ENCODE data around the gene ANTXR2. TPM values are rescaled to one million over a fixed set of nuclear protein-coding genes. Genes with fewer than 3 reads are reported as not detected.
A peak's percentile ranks its signal among the peaks of the same experiment; 100 is the strongest.

Gene ANTXR2
- total RNA-seq, 1 experiment from 2014 or later = 7.0 TPM

DNA sequence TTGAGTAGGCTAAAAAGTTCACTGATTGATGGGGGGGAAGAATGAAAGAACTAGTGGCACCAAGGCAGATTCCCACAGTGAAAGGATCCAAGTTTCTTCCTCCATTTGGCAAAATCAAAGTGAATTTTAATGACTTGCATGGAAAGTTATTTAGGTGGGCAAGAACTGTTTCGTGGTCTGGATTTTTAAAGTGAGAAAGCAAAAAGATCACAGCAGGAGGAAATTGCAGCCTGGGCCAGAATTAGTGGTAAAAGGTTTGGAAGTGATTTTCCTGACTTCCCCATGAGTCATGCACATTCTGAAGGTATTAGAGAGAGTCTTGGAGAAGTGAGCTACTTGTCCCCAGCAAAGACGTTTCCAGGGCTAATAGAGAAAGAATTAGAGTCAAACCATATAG is 207.8 kb downstream of the ANTXR2 start:
- BruUV-seq (replicated peaks) = no TSS peak
- POLR2A ChIA-PET (ENCODE audit: low non-redundant PET) = no interaction called here
- Histone ChIP-seq H3K27me3 (replicated peaks; ENCODE audit: insufficient read depth, low read depth, low read length, poor library complexity) (no peaks in the 10 kb centered on the region), H3K4me3 (ENCODE audit: low read depth, low read length, poor library complexity, severe bottlenecking) (no peak overlapping the region), H3K4me1 (ENCODE audit: insufficient read depth, low read length, poor library complexity, severe bottlenecking) (no peaks in the 10 kb centered on the region), H3K9me3 (ENCODE audit: low read depth, low read length, poor library complexity, severe bottlenecking) (no peaks in the 10 kb centered on the region), H3K27ac (ENCODE audit: low read depth, low read length, poor library complexity, severe bottlenecking) (no peak overlapping the region), H3K36me3 (ENCODE audit: insufficient read depth, low read length, poor library complexity, severe bottlenecking) (no peaks in the 10 kb centered on the region)
- peak; percentile 24 for DNase-seq (ENCODE audit: low spot score)
- intact Hi-C loops (cut with micrococcal nuclease; ENCODE audit: unreplicated experiment) = no loop called here
- CTCF ChIA-PET = no interaction called here
- TF ChIP-seq, protein P1, sequence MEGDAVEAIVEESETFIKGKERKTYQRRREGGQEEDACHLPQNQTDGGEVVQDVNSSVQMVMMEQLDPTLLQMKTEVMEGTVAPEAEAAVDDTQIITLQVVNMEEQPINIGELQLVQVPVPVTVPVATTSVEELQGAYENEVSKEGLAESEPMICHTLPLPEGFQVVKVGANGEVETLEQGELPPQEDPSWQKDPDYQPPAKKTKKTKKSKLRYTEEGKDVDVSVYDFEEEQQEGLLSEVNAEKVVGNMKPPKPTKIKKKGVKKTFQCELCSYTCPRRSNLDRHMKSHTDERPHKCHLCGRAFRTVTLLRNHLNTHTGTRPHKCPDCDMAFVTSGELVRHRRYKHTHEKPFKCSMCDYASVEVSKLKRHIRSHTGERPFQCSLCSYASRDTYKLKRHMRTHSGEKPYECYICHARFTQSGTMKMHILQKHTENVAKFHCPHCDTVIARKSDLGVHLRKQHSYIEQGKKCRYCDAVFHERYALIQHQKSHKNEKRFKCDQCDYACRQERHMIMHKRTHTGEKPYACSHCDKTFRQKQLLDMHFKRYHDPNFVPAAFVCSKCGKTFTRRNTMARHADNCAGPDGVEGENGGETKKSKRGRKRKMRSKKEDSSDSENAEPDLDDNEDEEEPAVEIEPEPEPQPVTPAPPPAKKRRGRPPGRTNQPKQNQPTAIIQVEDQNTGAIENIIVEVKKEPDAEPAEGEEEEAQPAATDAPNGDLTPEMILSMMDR (conservative IDR thresholded peaks at IDR 0.05; ENCODE audit: low read depth, low read length) = no peak
- TF ChIP-seq EZH2 (IDR thresholded peaks at IDR 0.05; ENCODE audit: borderline replicate concordance, low read depth, low read length, poor library complexity, severe bottlenecking) = no peak

DNA sequence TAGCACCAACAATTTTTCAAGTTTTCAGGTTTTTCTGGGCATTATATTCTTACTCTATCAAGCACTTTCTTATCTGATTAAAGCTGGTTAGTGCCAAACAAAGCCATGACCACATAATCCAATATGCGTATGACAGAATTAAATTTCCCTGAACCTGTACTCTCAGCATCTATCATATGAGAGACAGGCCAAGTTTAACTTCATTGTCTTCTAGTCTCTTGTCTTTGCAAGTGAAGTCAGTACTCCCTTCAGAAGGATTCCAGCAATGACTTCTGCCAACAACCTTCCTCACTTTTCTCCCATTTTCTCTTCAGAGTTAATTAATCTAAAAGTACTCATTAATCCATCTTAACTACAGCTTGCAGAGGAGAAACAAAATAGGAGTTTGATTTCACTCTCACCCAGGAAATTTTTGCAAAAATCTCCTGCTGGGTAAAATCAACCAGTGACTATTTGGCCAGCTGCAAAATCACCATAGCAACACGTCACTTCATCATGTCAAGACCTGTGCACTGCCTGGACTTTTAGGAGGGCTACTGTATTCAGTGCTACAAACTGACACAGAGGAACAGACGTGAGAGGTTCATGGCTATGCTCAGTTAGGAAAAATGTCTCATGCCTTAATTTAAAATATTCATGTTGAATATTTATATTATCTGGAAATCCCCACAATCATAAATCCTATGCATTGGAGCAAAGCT is 208.4 kb downstream of the ANTXR2 start:
- no peaks in the 10 kb centered on the region for H3K9me3 ChIP-seq (ENCODE audit: low read depth, low read length, poor library complexity, severe bottlenecking)
- no peak for DNase-seq (ENCODE audit: low spot score)
- CTCF ChIA-PET = no interaction called here
- no peak overlapping the region for H3K27ac ChIP-seq (ENCODE audit: low read depth, low read length, poor library complexity, severe bottlenecking)
- POLR2A ChIA-PET (ENCODE audit: low non-redundant PET) = no interaction called here
- intact Hi-C loops (cut with micrococcal nuclease; ENCODE audit: unreplicated experiment) = no loop called here
- H3K27me3 ChIP-seq (replicated peaks; ENCODE audit: insufficient read depth, low read depth, low read length, poor library complexity) = no peaks in the 10 kb centered on the region
- BruUV-seq (replicated peaks) = no TSS peak
- no peak overlapping the region for H3K4me3 ChIP-seq (ENCODE audit: low read depth, low read length, poor library complexity, severe bottlenecking)
- TF ChIP-seq EZH2 (IDR thresholded peaks at IDR 0.05; ENCODE audit: borderline replicate concordance, low read depth, low read length, poor library complexity, severe bottlenecking) = no peak
- TF ChIP-seq, protein P1 (conservative IDR thresholded peaks at IDR 0.05; ENCODE audit: low read depth, low read length) = no peak
- H3K36me3 ChIP-seq (ENCODE audit: insufficient read depth, low read length, poor library complexity, severe bottlenecking) = no peaks in the 10 kb centered on the region
- no peaks in the 10 kb centered on the region for H3K4me1 ChIP-seq (ENCODE audit: insufficient read depth, low read length, poor library complexity, severe bottlenecking)

GRCh38 chr4:79863333-79863732 is 209.7 kb downstream of the ANTXR2 start:
- Histone ChIP-seq H3K27ac (ENCODE audit: low read depth, low read length, poor library complexity, severe bottlenecking) (no peak overlapping the region), H3K4me3 (ENCODE audit: low read depth, low read length, poor library complexity, severe bottlenecking) (no peak overlapping the region), H3K9me3 (ENCODE audit: low read depth, low read length, poor library complexity, severe bottlenecking) (no peaks in the 10 kb centered on the region), H3K36me3 (ENCODE audit: insufficient read depth, low read length, poor library complexity, severe bottlenecking) (no peaks in the 10 kb centered on the region), H3K4me1 (ENCODE audit: insufficient read depth, low read length, poor library complexity, severe bottlenecking) (no peaks in the 10 kb centered on the region), H3K27me3 (replicated peaks; ENCODE audit: insufficient read depth, low read depth, low read length, poor library complexity) (no peaks in the 10 kb centered on the region)
- ChIA-PET CTCF (no interaction called here), POLR2A (ENCODE audit: low non-redundant PET) (no interaction called here)
- DNase-seq (ENCODE audit: low spot score) = no peak
- TF ChIP-seq, protein P1 (conservative IDR thresholded peaks at IDR 0.05; ENCODE audit: low read depth, low read length) = no peak
- TF ChIP-seq EZH2 (IDR thresholded peaks at IDR 0.05; ENCODE audit: borderline replicate concordance, low read depth, low read length, poor library complexity, severe bottlenecking) = no peak
- BruUV-seq (replicated peaks) = no TSS peak
- intact Hi-C loops (cut with micrococcal nuclease; ENCODE audit: unreplicated experiment) = no loop called here
